IMR-90 (cell line): ENCODE data around the gene CYSTM1. TPM values are rescaled to one million over a fixed set of nuclear protein-coding genes. Genes with fewer than 3 reads are reported as not detected.
A peak's percentile ranks its signal among the peaks of the same experiment; 100 is the strongest.

Source experiments
- ATAC-seq: fragments of 200-7000 bp; cut with Tn5 transposase; 2 replicates; pipeline ENCODE4 v1.9.1; 2020; ENCODE audit warnings: low read depth, mild to moderate bottlenecking, moderate library complexity
- BruUV-seq: library from RNA; stranded (reverse); fragments of 400-500 nt; replicated peaks from 2 replicates; lab custom pipeline; 2021; lab: Mats Ljungman, UMichigan
- CTCF ChIA-PET: fragments of 300-600 bp; formaldehyde crosslinking; extraction: SDS; loops from one replicate; lab custom pipeline; 2021; ENCODE audit warnings: antibody characterized with exemption; lab: Yijun Ruan, JAX
- POLR2A ChIA-PET: fragments of 300-600 bp; sonication (Branson Sonifier 250); formaldehyde crosslinking; loops from one replicate; lab custom pipeline; 2022; ENCODE audit warnings: antibody characterized with exemption; ENCODE audit not compliant: unreplicated experiment; lab: Charles Lee
- DNase-seq: peaks from one replicate; pipeline ENCODE4 v3.0.0; 2013
- H2AFZ ChIP-seq: replicated peaks from 2 replicates; pipeline ENCODE3; 2013; ENCODE audit warnings: low read length, mild to moderate bottlenecking; ENCODE audit not compliant: poor library complexity
- H2AK5ac ChIP-seq: 2 replicates; pipeline ENCODE4 v1.6.1; 2013; ENCODE audit warnings: low read depth, low read length, inconsistent platforms
- H2AK9ac ChIP-seq: replicated peaks from 2 replicates; pipeline ENCODE3; 2013; ENCODE audit warnings: mild to moderate bottlenecking, low read depth, low read length, moderate library complexity; ENCODE audit not compliant: poor library complexity
- H2BK120ac ChIP-seq: 2 replicates; pipeline ENCODE4 v1.6.1; 2013; ENCODE audit warnings: low read depth, low read length, inconsistent platforms
- H2BK15ac ChIP-seq: 3 replicates; pipeline ENCODE4 v1.6.1; 2013; ENCODE audit warnings: low read depth, low read length, inconsistent platforms
- H2BK20ac ChIP-seq: 2 replicates; pipeline ENCODE4 v1.6.1; 2013; ENCODE audit warnings: low read depth, mild to moderate bottlenecking, inconsistent platforms, low read length, moderate library complexity
- H2BK5ac ChIP-seq: 2 replicates; pipeline ENCODE4 v1.6.1; 2013; ENCODE audit warnings: mild to moderate bottlenecking, low read depth, low read length, inconsistent platforms; ENCODE audit not compliant: poor library complexity, severe bottlenecking
- H3K14ac ChIP-seq: replicated peaks from 2 replicates; pipeline ENCODE4 v1.6.1; 2013; ENCODE audit warnings: low read depth, low read length, inconsistent platforms
- H3K18ac ChIP-seq: 2 replicates; pipeline ENCODE4 v1.6.1; 2013; ENCODE audit warnings: low read depth, low read length, control low read depth
- H3K23ac ChIP-seq: 2 replicates; pipeline ENCODE4 v1.6.1; 2013; ENCODE audit warnings: low read depth, low read length, inconsistent platforms
- H3K27ac ChIP-seq: 2 replicates; pipeline ENCODE4 v1.5.1; 2013; ENCODE audit warnings: mild to moderate bottlenecking, control low read depth, low read length; ENCODE audit not compliant: insufficient read depth
- H3K27me3 ChIP-seq: 2 replicates; pipeline ENCODE4 v1.6.1; 2013; ENCODE audit warnings: low read length; ENCODE audit not compliant: control insufficient read depth, insufficient read depth
- H3K36me3 ChIP-seq: 2 replicates; pipeline ENCODE4 v1.6.1; 2013; ENCODE audit warnings: low read length, mixed read lengths; ENCODE audit not compliant: control insufficient read depth, insufficient read depth
- H3K4ac ChIP-seq: 2 replicates; pipeline ENCODE4 v1.6.1; 2013; ENCODE audit warnings: low read depth, low read length, inconsistent platforms
- H3K4me1 ChIP-seq: 2 replicates; pipeline ENCODE4 v1.6.1; 2013; ENCODE audit warnings: low read length, mixed read lengths; ENCODE audit not compliant: control insufficient read depth, insufficient read depth
- H3K4me2 ChIP-seq: 2 replicates; pipeline ENCODE4 v1.6.1; 2013; ENCODE audit warnings: low read depth, mild to moderate bottlenecking, control low read depth, low read length, moderate library complexity
- H3K4me3 ChIP-seq: 2 replicates; pipeline ENCODE4 v1.5.1; 2013; ENCODE audit warnings: low read depth, mild to moderate bottlenecking, control low read depth, low read length, moderate library complexity; ENCODE audit not compliant: insufficient read depth
- H3K56ac ChIP-seq: 2 replicates; pipeline ENCODE4 v1.6.1; 2013; ENCODE audit warnings: low read length, inconsistent platforms; ENCODE audit not compliant: insufficient read depth; ENCODE audit errors: extremely low read depth
- H3K79me1 ChIP-seq, 2 experiments: 2 replicates each; pipeline ENCODE4 v1.6.1; 2013; ENCODE audit warnings: low read length in 2 of 2, inconsistent platforms in 1 of 2, low read depth in 1 of 2
- H3K9ac ChIP-seq: 2 replicates; pipeline ENCODE4 v1.6.1; 2013; ENCODE audit warnings: low read depth, low read length, control low read depth
- H3K9me1 ChIP-seq: 2 replicates; pipeline ENCODE4 v1.6.1; 2013; ENCODE audit warnings: low read length, inconsistent platforms; ENCODE audit not compliant: insufficient read depth
- H3K9me3 ChIP-seq: 2 replicates; pipeline ENCODE4 v1.6.1; 2013; ENCODE audit warnings: low read length; ENCODE audit not compliant: control insufficient read depth, insufficient read depth
- H4K20me1 ChIP-seq: 2 replicates; pipeline ENCODE4 v1.6.1; 2013; ENCODE audit warnings: low read length, inconsistent platforms; ENCODE audit not compliant: insufficient read depth
- H4K5ac ChIP-seq: 2 replicates; pipeline ENCODE4 v1.6.1; 2013; ENCODE audit warnings: mild to moderate bottlenecking, low read depth, low read length, control low read depth
- H4K8ac ChIP-seq, 2 experiments: 2 replicates each; pipeline ENCODE4 v1.6.1; 2013; ENCODE audit warnings: low read depth in 2 of 2, low read length in 2 of 2, control low read depth in 1 of 2, inconsistent platforms in 1 of 2
- H4K91ac ChIP-seq: 2 replicates; pipeline ENCODE4 v1.6.1; 2013; ENCODE audit warnings: low read depth, low read length, inconsistent platforms; ENCODE audit not compliant: insufficient read depth
- CEBPB ChIP-seq: IDR thresholded peaks from 2 replicates; pipeline ENCODE4 v1.6.1; 2012; ENCODE audit warnings: low read depth, low read length, improper control_type of control experiment
- CTCF ChIP-seq: conservative IDR thresholded peaks from 2 replicates; pipeline ENCODE4 v1.5.1; 2012; ENCODE audit warnings: mild to moderate bottlenecking, low read depth, low read length, improper control_type of control experiment
- MAFK ChIP-seq: IDR thresholded peaks from 2 replicates; pipeline ENCODE4 v1.6.1; 2012; ENCODE audit warnings: low read depth, low read length, improper control_type of control experiment
- POLR2A ChIP-seq: IDR thresholded peaks from 2 replicates; pipeline ENCODE4 v1.6.1; 2012; ENCODE audit warnings: mild to moderate bottlenecking, low read depth, low read length
- RAD21 ChIP-seq: IDR thresholded peaks from 2 replicates; pipeline ENCODE4 v1.6.1; 2012; ENCODE audit warnings: low read length, improper control_type of control experiment
- RCOR1 ChIP-seq: IDR thresholded peaks from 2 replicates; pipeline ENCODE4 v1.6.1; 2012; ENCODE audit warnings: mild to moderate bottlenecking, low read length, improper control_type of control experiment; ENCODE audit not compliant: insufficient replicate concordance
- WGBS, 2 experiments: methylation state at CpG; one replicate each; pipeline versions ENCODE4 v1.1.5 to v1.1.7; 2013; ENCODE audit warnings: missing lambda C conversion rate in 2 of 2; ENCODE audit not compliant: insufficient read length in 1 of 2; ENCODE audit errors: extremely low coverage in 2 of 2; 5-methylcytosine and 5-hydroxymethylcytosine counted together
- dilution Hi-C: fragments of 300-500 bp; cut with HindIII; formaldehyde crosslinking; loops from one replicate; pipeline ENCODE4 v1.14.3; 2018; ENCODE audit warnings: low sequenced_read_pairs; ENCODE audit not compliant: unreplicated experiment
- in situ Hi-C: fragments of 300-500 bp; cut with MboI; formaldehyde crosslinking; loops from 3 replicates; pipeline ENCODE4 v1.14.3; 2019; ENCODE audit warnings: low sequenced_read_pairs, inconsistent platforms, mixed read lengths
- intact Hi-C: fragments of 100-400 bp; cut with micrococcal nuclease; formaldehyde crosslinking; loops from 2 replicates; pipeline ENCODE4 v1.10.0; 2022
- polyA plus RNA-seq, 3 experiments: library from polyadenylated mRNA; depleted of rRNA; stranded (reverse); fragments of >200 nt; gene quantifications; 2 replicates each; pipeline ENCODE4 v1.2.3, GENCODE V29; 2012; ENCODE audit warnings: low replicate concordance in 1 of 3
- total RNA-seq: library from RNA; depleted of rRNA; stranded (reverse); fragments of >200 nt; gene quantifications from 2 replicates; pipeline ENCODE4 v1.2.3, GENCODE V29; 2012

CYSTM1 gene
- total and polyA plus RNA-seq, 2 of the 4 experiments (the other 2 are of a cell fraction), result 7.3 to 15.0 TPM

- no peak overlapping the region for H2BK120ac ChIP-seq
- 0% methylated on average over 20 of the region's 58 CpGs; no CpG with 5 or more reads in 1 of the 2 experiments for WGBS, 2 experiments
- intact Hi-C loops, result loop anchor here (2.0 to 5.0 kb wide), 2 partner anchors 67 to 183 kb away; no protein-coding TSS in a partner anchor
- H3K9me3 ChIP-seq, result no peaks in the 10 kb centered on the region
- H3K4me2 ChIP-seq, result peak overlapping the region; percentile 81
- H4K20me1 ChIP-seq, result no peaks in the 10 kb centered on the region
- H4K8ac ChIP-seq, result peak overlapping the region; percentile 77 to 79; a peak in 2 of 4 replicates
- H3K18ac ChIP-seq, result peak overlapping the region; percentile 16; the same call in 1 of the 2 replicates
- no peak for TF ChIP-seq CEBPB
- TF ChIP-seq POLR2A, result peak; percentile 59
- TF ChIP-seq RCOR1, result no peak
- TF ChIP-seq MAFK, result no peak
- no peak; the same call in 1 of the 2 replicates for TF ChIP-seq RAD21
- TF ChIP-seq CTCF, result peak; percentile 18; the same call in 1 of the 2 replicates
- H3K4me1 ChIP-seq, result peaks cover 8% of the 10 kb centered on the region; the same call in 1 of the 2 replicates
- no peak overlapping the region for H2BK20ac ChIP-seq
- H2AK5ac ChIP-seq, result no peak overlapping the region
- no peaks in the 10 kb centered on the region for H3K36me3 ChIP-seq
- peaks cover 4% of the 10 kb centered on the region; the same call in 1 of the 2 replicates for H3K9me1 ChIP-seq
- DNase-seq (peak; percentile 56), ATAC-seq (peak; percentile 53)
- peaks cover 0 to 12% of the 10 kb centered on the region in 2 experiments; a peak in 2 of 4 replicates for H3K79me1 ChIP-seq
- ChIA-PET CTCF (interaction anchor here (0.6 to 0.8 kb wide), 2 partner anchors 26 to 100 kb away, joined by 3 to 4 read pairs; no protein-coding TSS in a partner anchor), POLR2A (no interaction called here)
- peak overlapping the region; percentile 75 for H3K9ac ChIP-seq
- in situ Hi-C loops, result no loop called here
- peak overlapping the region; percentile 59; the same call in 1 of the 2 replicates for H3K4ac ChIP-seq
- dilution Hi-C loops, result no loop called here
- peak overlapping the region; percentile 8 for H2AK9ac ChIP-seq
- H4K5ac ChIP-seq, result no peak overlapping the region
- peak overlapping the region; percentile 68 for H3K4me3 ChIP-seq
- peak overlapping the region; percentile 76 for H3K23ac ChIP-seq
- H4K91ac ChIP-seq, result peak overlapping the region; percentile 1; the same call in 1 of the 2 replicates
- BruUV-seq, result no TSS peak
- H3K14ac ChIP-seq, result peak overlapping the region; percentile 68
- peak overlapping the region; percentile 11 for H3K27ac ChIP-seq
- H3K56ac ChIP-seq, result peak overlapping the region; percentile 5; the same call in 1 of the 2 replicates
- no peak overlapping the region for H2BK15ac ChIP-seq
- no peak overlapping the region for H2BK5ac ChIP-seq
- peak overlapping the region; percentile 96 for H2AFZ ChIP-seq
- no peaks in the 10 kb centered on the region for H3K27me3 ChIP-seq
Observed at GRCh38 chr5:140175367-140176030, 511 bp downstream of the CYSTM1 start.
